Measurements from ENCODE around the gene NTN4. TPM values are rescaled to one million over a fixed set of nuclear protein-coding genes. Genes with fewer than 3 reads are reported as not detected.

NTN4 gene
- polyA plus RNA-seq, 1 of the 3 experiments (the other 2 are of a cell fraction), result 0.08 TPM

GRCh38 chr12:95642583-95642982 is 148.0 kb downstream of the NTN4 start (continued):
- TF ChIP-seq USF2 (IDR thresholded peaks at IDR 0.05; ENCODE audit: borderline replicate concordance, low read depth, low read length) (no peak), RCOR1 (IDR thresholded peaks at IDR 0.05; ENCODE audit: low read length) (no peak)

GRCh38 chr12:95641299-95641952 is 149.1 kb downstream of the NTN4 start:
- CTCF ChIA-PET, result interaction anchor here (1.2 to 2.0 kb wide), 2 partner anchors 18 to 173 kb away, joined by 4 to 5 read pairs; no protein-coding TSS in a partner anchor
- no peaks in the 10 kb centered on the region for H3F3A ChIP-seq (replicated peaks; ENCODE audit: insufficient read depth)
- no peaks in the 10 kb centered on the region for H3K9me2 ChIP-seq
- POLR2A ChIA-PET, result no interaction called here
- no peak overlapping the region for H3K9ac ChIP-seq
- H3K27ac ChIP-seq (ENCODE audit: low read depth in 2 of 2, low read length in 1 of 2), result no peak overlapping the region
- no peak overlapping the region for H3K4me3 ChIP-seq (ENCODE audit: low read depth in 2 of 2, low read length in 1 of 2)
- no peak overlapping the region for H2AFZ ChIP-seq (ENCODE audit: low read depth)
- no peaks in the 10 kb centered on the region for H3K36me3 ChIP-seq (replicated peaks in 1 of 2; ENCODE audit: control insufficient read depth in 1 of 2, insufficient read depth in 2 of 2, low read length in 1 of 2)
- no peak overlapping the region for H3K4me2 ChIP-seq
- 29% methylated on average over 3 of the region's 3 CpGs for WGBS (ENCODE audit: low lambda C conversion rate)
- no peak for TF ChIP-seq MEF2A (IDR thresholded peaks at IDR 0.05; ENCODE audit: borderline replicate concordance, low read depth)
- H3K79me2 ChIP-seq (ENCODE audit: insufficient read depth), result no peaks in the 10 kb centered on the region
- H3K4me1 ChIP-seq (ENCODE audit: control insufficient read depth in 1 of 2, insufficient read depth in 2 of 2, low read depth in 1 of 2, low read length in 1 of 2), result no peaks in the 10 kb centered on the region
- no peak for DNase-seq
- H3K27me3 ChIP-seq (ENCODE audit: insufficient read depth), result no peaks in the 10 kb centered on the region
- no peaks in the 10 kb centered on the region for H3K9me3 ChIP-seq
- no peaks in the 10 kb centered on the region for H4K20me1 ChIP-seq (ENCODE audit: insufficient read depth)

GRCh38 chr12:95640516-95640915 is 150.0 kb downstream of the NTN4 start:
- TF ChIP-seq SMC3 (IDR thresholded peaks at IDR 0.05; ENCODE audit: low read depth, low read length) (no peak), USF2 (IDR thresholded peaks at IDR 0.05; ENCODE audit: borderline replicate concordance, low read depth, low read length) (no peak), FOXJ3 (CRISPR knock-in tag; IDR thresholded peaks at IDR 0.05) (no peak), IRF3 (IDR thresholded peaks at IDR 0.05; ENCODE audit: low read depth, low read length) (no peak), POLR2AphosphoS5 (IDR thresholded peaks at IDR 0.05; ENCODE audit: low read depth, low read length) (no peak), TAF1 (IDR thresholded peaks at IDR 0.05; ENCODE audit: borderline replicate concordance, low read depth, low read length) (no peak), RCOR1 (IDR thresholded peaks at IDR 0.05; ENCODE audit: low read length) (no peak)
- ChIA-PET CTCF (no interaction called here), POLR2A (no interaction called here)
- Histone ChIP-seq H3K9me3 (no peaks in the 10 kb centered on the region), H3K4me2 (no peak overlapping the region), H3K4me3 (ENCODE audit: low read depth in 2 of 2, low read length in 1 of 2) (no peak overlapping the region), H3K4me1 (ENCODE audit: control insufficient read depth in 1 of 2, insufficient read depth in 2 of 2, low read depth in 1 of 2, low read length in 1 of 2) (no peaks in the 10 kb centered on the region), H3F3A (replicated peaks; ENCODE audit: insufficient read depth) (no peaks in the 10 kb centered on the region), H3K27me3 (ENCODE audit: insufficient read depth) (no peaks in the 10 kb centered on the region), H3K9me2 (no peaks in the 10 kb centered on the region), H3K36me3 (replicated peaks in 1 of 2; ENCODE audit: control insufficient read depth in 1 of 2, insufficient read depth in 2 of 2, low read length in 1 of 2) (no peaks in the 10 kb centered on the region), H3K79me2 (ENCODE audit: insufficient read depth) (no peaks in the 10 kb centered on the region), H3K9ac (no peak overlapping the region), H2AFZ (ENCODE audit: low read depth) (no peak overlapping the region), H3K27ac (ENCODE audit: low read depth in 2 of 2, low read length in 1 of 2) (no peak overlapping the region), H4K20me1 (ENCODE audit: insufficient read depth) (no peaks in the 10 kb centered on the region)
- WGBS (ENCODE audit: low lambda C conversion rate), result 46% methylated on average over 3 of the region's 3 CpGs
- no peak for DNase-seq
